ENCODE results near the gene PCDHA6.
"Not testable (repeated sequence)": the region's sequence is repeated elsewhere in the genome, so short reads cannot be mapped to it uniquely, and the experiment has no call there.

DNA sequence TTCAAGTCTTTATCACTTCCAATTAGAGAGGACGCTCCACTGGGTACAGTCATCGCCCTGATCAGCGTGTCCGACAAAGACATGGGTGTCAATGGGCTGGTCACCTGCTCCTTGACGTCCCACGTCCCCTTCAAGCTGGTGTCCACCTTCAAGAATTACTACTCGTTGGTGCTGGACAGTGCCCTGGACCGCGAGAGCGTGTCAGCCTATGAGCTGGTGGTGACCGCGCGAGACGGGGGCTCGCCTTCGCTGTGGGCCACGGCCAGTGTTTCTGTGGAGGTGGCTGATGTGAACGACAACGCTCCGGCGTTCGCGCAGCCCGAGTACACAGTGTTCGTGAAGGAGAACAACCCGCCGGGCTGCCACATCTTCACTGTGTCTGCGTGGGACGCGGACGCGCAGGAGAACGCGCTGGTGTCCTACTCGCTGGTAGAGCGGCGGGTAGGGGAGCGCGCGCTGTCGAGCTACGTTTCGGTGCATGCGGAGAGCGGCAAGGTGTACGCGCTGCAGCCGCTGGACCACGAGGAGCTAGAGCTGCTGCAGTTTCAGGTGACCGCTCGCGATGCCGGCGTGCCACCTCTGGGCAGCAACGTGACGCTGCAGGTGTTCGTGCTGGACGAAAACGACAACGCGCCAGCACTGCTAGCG lies 19.4 kb upstream of the PCDHA6 start:
- TF ChIP-seq, protein P1, sequence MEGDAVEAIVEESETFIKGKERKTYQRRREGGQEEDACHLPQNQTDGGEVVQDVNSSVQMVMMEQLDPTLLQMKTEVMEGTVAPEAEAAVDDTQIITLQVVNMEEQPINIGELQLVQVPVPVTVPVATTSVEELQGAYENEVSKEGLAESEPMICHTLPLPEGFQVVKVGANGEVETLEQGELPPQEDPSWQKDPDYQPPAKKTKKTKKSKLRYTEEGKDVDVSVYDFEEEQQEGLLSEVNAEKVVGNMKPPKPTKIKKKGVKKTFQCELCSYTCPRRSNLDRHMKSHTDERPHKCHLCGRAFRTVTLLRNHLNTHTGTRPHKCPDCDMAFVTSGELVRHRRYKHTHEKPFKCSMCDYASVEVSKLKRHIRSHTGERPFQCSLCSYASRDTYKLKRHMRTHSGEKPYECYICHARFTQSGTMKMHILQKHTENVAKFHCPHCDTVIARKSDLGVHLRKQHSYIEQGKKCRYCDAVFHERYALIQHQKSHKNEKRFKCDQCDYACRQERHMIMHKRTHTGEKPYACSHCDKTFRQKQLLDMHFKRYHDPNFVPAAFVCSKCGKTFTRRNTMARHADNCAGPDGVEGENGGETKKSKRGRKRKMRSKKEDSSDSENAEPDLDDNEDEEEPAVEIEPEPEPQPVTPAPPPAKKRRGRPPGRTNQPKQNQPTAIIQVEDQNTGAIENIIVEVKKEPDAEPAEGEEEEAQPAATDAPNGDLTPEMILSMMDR (conservative IDR thresholded peaks at IDR 0.05; ENCODE audit: low read depth, low read length): not testable (repeated sequence)
- TF ChIP-seq POLR2A (IDR thresholded peaks at IDR 0.05; ENCODE audit: low read depth, low read length); MAFK (IDR thresholded peaks at IDR 0.05; ENCODE audit: low read depth, low read length); SMC3 (IDR thresholded peaks at IDR 0.05; ENCODE audit: low read depth, low read length); CEBPB (IDR thresholded peaks at IDR 0.05; ENCODE audit: low read depth, low read length); BHLHE40 (IDR thresholded peaks at IDR 0.05; ENCODE audit: low read depth, low read length); RFX5 (IDR thresholded peaks at IDR 0.05; ENCODE audit: low read depth, low read length); RCOR1 (IDR thresholded peaks at IDR 0.05; ENCODE audit: insufficient replicate concordance, low read length); FOS (IDR thresholded peaks at IDR 0.05; ENCODE audit: low read depth, low read length); MXI1 (IDR thresholded peaks at IDR 0.05; ENCODE audit: borderline replicate concordance, low read depth, low read length); RAD21 (IDR thresholded peaks at IDR 0.05; ENCODE audit: low read length); MAZ (IDR thresholded peaks at IDR 0.05; ENCODE audit: borderline replicate concordance, low read depth, low read length); CHD1 (IDR thresholded peaks at IDR 0.05; ENCODE audit: low read depth, low read length): not testable (repeated sequence)
- TF ChIP-seq, protein P2, sequence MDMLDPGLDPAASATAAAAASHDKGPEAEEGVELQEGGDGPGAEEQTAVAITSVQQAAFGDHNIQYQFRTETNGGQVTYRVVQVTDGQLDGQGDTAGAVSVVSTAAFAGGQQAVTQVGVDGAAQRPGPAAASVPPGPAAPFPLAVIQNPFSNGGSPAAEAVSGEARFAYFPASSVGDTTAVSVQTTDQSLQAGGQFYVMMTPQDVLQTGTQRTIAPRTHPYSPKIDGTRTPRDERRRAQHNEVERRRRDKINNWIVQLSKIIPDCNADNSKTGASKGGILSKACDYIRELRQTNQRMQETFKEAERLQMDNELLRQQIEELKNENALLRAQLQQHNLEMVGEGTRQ (IDR thresholded peaks at IDR 0.05; ENCODE audit: low read depth, low read length): not testable (repeated sequence)
